Measurements from ENCODE around the gene DVL2. TPM values are rescaled to one million over a fixed set of nuclear protein-coding genes. Genes with fewer than 3 reads are reported as not detected.

The DVL2 gene
- total RNA-seq, 1 donor from 2014 or later, result 93.9 TPM

DNA sequence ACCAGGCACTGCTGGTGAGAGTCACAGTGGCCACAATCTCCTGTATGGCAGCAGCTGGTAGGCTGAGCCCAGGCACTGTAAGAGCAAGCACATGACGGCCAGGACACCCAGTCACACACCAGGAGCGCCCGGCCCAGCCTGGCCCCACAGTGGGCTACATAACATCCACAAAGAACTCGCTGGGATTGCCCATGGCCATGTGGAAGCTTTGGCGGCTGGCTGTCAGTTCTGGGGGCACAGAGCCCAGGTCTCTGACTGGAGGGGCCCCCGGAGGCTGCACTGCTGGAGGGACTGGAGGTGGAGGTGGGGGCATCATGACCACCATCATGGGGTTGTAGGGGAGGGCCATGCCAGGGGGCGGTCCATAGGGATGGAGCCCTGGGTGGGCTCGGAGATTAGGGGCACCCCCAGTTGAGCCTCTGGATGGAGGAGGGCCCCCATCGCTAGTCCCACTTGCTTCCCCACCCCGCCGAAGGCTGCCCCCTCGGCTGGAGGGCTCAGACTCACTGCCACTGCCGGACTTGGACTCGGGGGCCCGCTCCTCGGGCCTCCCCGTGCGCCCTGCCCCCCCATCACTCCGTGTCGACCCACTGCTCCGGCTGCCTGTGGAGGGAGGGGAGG is 8.5 kb downstream of the DVL2 start:
- no peaks in the 10 kb centered on the region for H3K9me3 Mint-ChIP-seq
- no peak overlapping the region for H3K27ac Mint-ChIP-seq
- no peak for DNase-seq (ENCODE audit: extremely low spot score, unreplicated experiment)
- peaks cover 21% of the 10 kb centered on the region for H3K36me3 Mint-ChIP-seq
- TF ChIP-seq CTCF (conservative IDR thresholded peaks at IDR 0.05), result no peak
- no peaks in the 10 kb centered on the region for H3K27me3 Mint-ChIP-seq
- no peak overlapping the region for H3K4me3 Mint-ChIP-seq
- peaks cover 7% of the 10 kb centered on the region for H3K4me1 Mint-ChIP-seq (ENCODE audit: unreplicated experiment)

- no peak overlapping the region for H3K27ac Mint-ChIP-seq
- no peaks in the 10 kb centered on the region for H3K9me3 Mint-ChIP-seq
- DNase-seq (ENCODE audit: extremely low spot score, unreplicated experiment), result no peak
- no peak for TF ChIP-seq CTCF (conservative IDR thresholded peaks at IDR 0.05)
- H3K4me3 Mint-ChIP-seq, result no peak overlapping the region
- peaks cover 12% of the 10 kb centered on the region for H3K4me1 Mint-ChIP-seq (ENCODE audit: unreplicated experiment)
- no peaks in the 10 kb centered on the region for H3K27me3 Mint-ChIP-seq
- H3K36me3 Mint-ChIP-seq, result peaks cover 20% of the 10 kb centered on the region
Observed at GRCh38 chr17:7224661-7225111, 9.6 kb downstream of the DVL2 start.

DNA sequence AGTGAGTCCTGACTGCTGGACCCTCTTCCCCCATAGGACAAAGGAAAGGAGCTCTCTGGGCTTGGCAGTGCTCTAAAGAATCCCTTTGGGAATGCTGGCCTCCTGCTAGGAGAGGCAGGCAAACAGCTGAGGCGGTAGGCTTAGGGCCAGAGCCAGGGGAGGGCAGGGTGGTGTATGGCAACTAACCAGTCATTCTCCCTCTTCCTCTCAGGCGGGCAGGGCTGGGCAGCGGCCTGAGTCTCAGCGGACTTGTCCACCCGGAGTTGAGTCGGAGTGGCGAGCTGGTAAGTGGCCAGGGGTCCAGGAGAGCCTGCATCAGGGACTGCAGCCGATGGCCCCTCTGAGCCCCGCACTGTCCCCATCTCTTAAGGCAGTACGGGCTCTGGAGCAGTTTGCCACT is 10.2 kb downstream of the DVL2 start:
- DNase-seq (ENCODE audit: extremely low spot score, unreplicated experiment), result no peak
- Mint-ChIP-seq H3K4me3 (peak overlapping the region; percentile 3), H3K27me3 (no peaks in the 10 kb centered on the region), H3K4me1 (ENCODE audit: unreplicated experiment) (peaks cover 18% of the 10 kb centered on the region), H3K27ac (peak overlapping the region; percentile 72), H3K9me3 (no peaks in the 10 kb centered on the region), H3K36me3 (peaks cover 15% of the 10 kb centered on the region)
- TF ChIP-seq CTCF (conservative IDR thresholded peaks at IDR 0.05), result no peak

- Mint-ChIP-seq H3K36me3 (peaks cover 13% of the 10 kb centered on the region), H3K27me3 (no peaks in the 10 kb centered on the region), H3K4me3 (no peak overlapping the region), H3K9me3 (no peaks in the 10 kb centered on the region), H3K4me1 (ENCODE audit: unreplicated experiment) (peaks cover 23% of the 10 kb centered on the region), H3K27ac (peak overlapping the region; percentile 72)
- DNase-seq (ENCODE audit: extremely low spot score, unreplicated experiment), result no peak
- TF ChIP-seq CTCF (conservative IDR thresholded peaks at IDR 0.05), result no peak
Observed at GRCh38 chr17:7223375-7223774, 10.9 kb downstream of the DVL2 start.

GRCh38 chr17:7222972-7223292 is 11.4 kb downstream of the DVL2 start:
- DNase-seq (ENCODE audit: extremely low spot score, unreplicated experiment), result no peak
- no peak overlapping the region for H3K4me3 Mint-ChIP-seq
- H3K27me3 Mint-ChIP-seq, result no peaks in the 10 kb centered on the region
- peaks cover 26% of the 10 kb centered on the region for H3K4me1 Mint-ChIP-seq (ENCODE audit: unreplicated experiment)
- no peak for TF ChIP-seq CTCF (conservative IDR thresholded peaks at IDR 0.05)
- H3K27ac Mint-ChIP-seq, result no peak overlapping the region
- peaks cover 9% of the 10 kb centered on the region for H3K36me3 Mint-ChIP-seq
- no peaks in the 10 kb centered on the region for H3K9me3 Mint-ChIP-seq

Measured in type B pancreatic cell (in vitro differentiated cells).